IMR-90 (cell line): ENCODE measurements around the gene HRH3.

Experiments
- BHLHE40 ChIP-seq: fragments of 150-350 bp; IDR thresholded peaks from 2 replicates; pipeline ENCODE4 v1.6.1; 2016; ENCODE audit warnings: mild to moderate bottlenecking, low read depth, low read length
- CTCF ChIP-seq: conservative IDR thresholded peaks from 2 replicates; pipeline ENCODE4 v1.5.1; 2012; ENCODE audit warnings: mild to moderate bottlenecking, low read depth, low read length, improper control_type of control experiment
- POLR2A ChIP-seq: IDR thresholded peaks from 2 replicates; pipeline ENCODE4 v1.6.1; 2012; ENCODE audit warnings: mild to moderate bottlenecking, low read depth, low read length
- RAD21 ChIP-seq: IDR thresholded peaks from 2 replicates; pipeline ENCODE4 v1.6.1; 2012; ENCODE audit warnings: low read length, improper control_type of control experiment
- RCOR1 ChIP-seq: IDR thresholded peaks from 2 replicates; pipeline ENCODE4 v1.6.1; 2012; ENCODE audit warnings: mild to moderate bottlenecking, low read length, improper control_type of control experiment; ENCODE audit not compliant: insufficient replicate concordance
- RFX5 ChIP-seq: IDR thresholded peaks from 2 replicates; pipeline ENCODE4 v1.8.0; 2012; ENCODE audit warnings: low read depth, mild to moderate bottlenecking, low read length, moderate library complexity
- SMC3 ChIP-seq: fragments of 150-350 bp; IDR thresholded peaks from 2 replicates; pipeline ENCODE4 v1.6.1; 2016; ENCODE audit warnings: low read depth, mild to moderate bottlenecking, antibody characterized with exemption, low read length, moderate library complexity

GRCh38 chr20:62244644-62245108, 24.6 kb upstream of the HRH3 start:
- TF ChIP-seq CTCF (no peak), BHLHE40 (no peak), RAD21 (no peak), POLR2A (no peak), SMC3 (no peak), RCOR1 (no peak), RFX5 (no peak)
